GM19452 (cell line): Measurements from ENCODE around the gene RPL39.
"Not testable (repeated sequence)": the region's sequence is repeated elsewhere in the genome, so short reads cannot be mapped to it uniquely, and the experiment has no call there.

Experiments used
- ATAC-seq: cut with Tn5 transposase; IDR thresholded peaks from one replicate; pipeline ENCODE4 v1.9.1; 2021; ENCODE audit not compliant: unreplicated experiment

RPL39 gene

GRCh38 chrX:119791437-119792231 lies at the start of gene RPL39:
RPL39 (minus strand) TSS chrX:119791630; CDS start chrX:119791576, 54 bp downstream.
- peak; percentile 96 for ATAC-seq

- ATAC-seq: no peak
Measured at GRCh38 chrX:119833905-119834304, 42.5 kb upstream of the RPL39 start.

GRCh38 chrX:119828446-119828845 lies 37.0 kb upstream of the RPL39 start:
- no peak for ATAC-seq

GRCh38 chrX:119826399-119826959 lies 35.0 kb upstream of the RPL39 start:
- no peak for ATAC-seq

- not testable (repeated sequence) for ATAC-seq
Measured at GRCh38 chrX:119824221-119824620, 32.8 kb upstream of the RPL39 start.

- peak; percentile 91 for ATAC-seq
Measured at GRCh38 chrX:119821703-119822102, 30.3 kb upstream of the RPL39 start.

- ATAC-seq: no peak
Measured at GRCh38 chrX:119817130-119817690, 25.8 kb upstream of the RPL39 start.

GRCh38 chrX:119816300-119816699 lies 24.9 kb upstream of the RPL39 start:
- no peak for ATAC-seq

- no peak for ATAC-seq
Measured at GRCh38 chrX:119809185-119809666, 17.8 kb upstream of the RPL39 start.

- ATAC-seq: not testable (repeated sequence)
Measured at GRCh38 chrX:119808461-119808860, 17.0 kb upstream of the RPL39 start.

- no peak for ATAC-seq
Measured at GRCh38 chrX:119802546-119802945, 11.1 kb upstream of the RPL39 start.

GRCh38 chrX:119801253-119802221 lies 10.1 kb upstream of the RPL39 start:
- no peak for ATAC-seq

GRCh38 chrX:119790977-119791436 lies 423 bp downstream of the RPL39 start:
- ATAC-seq: peak; percentile 21

- peak; percentile 53 for ATAC-seq
Measured at GRCh38 chrX:119784747-119785446, 6.5 kb downstream of the RPL39 start.

- no peak for ATAC-seq
Measured at GRCh38 chrX:119783026-119783425, 8.4 kb downstream of the RPL39 start.

GRCh38 chrX:119778829-119779228 lies 12.6 kb downstream of the RPL39 start:
- ATAC-seq: no peak

- ATAC-seq: no peak
Measured at GRCh38 chrX:119775517-119776238, 15.8 kb downstream of the RPL39 start.

- ATAC-seq: not testable (repeated sequence)
Measured at GRCh38 chrX:119769388-119769787, 22.0 kb downstream of the RPL39 start.

- not testable (repeated sequence) for ATAC-seq
Measured at GRCh38 chrX:119768436-119768835, 23.0 kb downstream of the RPL39 start.
